ENCODE measurements around the gene SEPTIN8.

SEPTIN8 gene

GRCh38 chr5:132754947-132755346, 22.1 kb downstream of the SEPTIN8 start:
- FAIRE-seq = peak; percentile 47
- DNase-seq (ENCODE audit: insufficient read length, low spot score) = no peak
- no peak for TF ChIP-seq SPI1 (IDR thresholded peaks at IDR 0.05; ENCODE audit: low read depth, low read length)
- TF ChIP-seq POLR2A (IDR thresholded peaks at IDR 0.05; ENCODE audit: low read depth, low read length) = no peak
- TF ChIP-seq TAF1 (IDR thresholded peaks at IDR 0.05; ENCODE audit: low read depth, low read length) = no peak
- TF ChIP-seq PAX5 (IDR thresholded peaks at IDR 0.05; ENCODE audit: insufficient read depth, low read length, severe bottlenecking) = no peak
- TF ChIP-seq POU2F2 (IDR thresholded peaks at IDR 0.05; ENCODE audit: low read depth, low read length) = no peak
- no peak for TF ChIP-seq POLR2AphosphoS5 (IDR thresholded peaks at IDR 0.05; ENCODE audit: low read depth, low read length)

GRCh38 chr5:132754111-132754510, 22.9 kb downstream of the SEPTIN8 start:
- DNase-seq (ENCODE audit: insufficient read length, low spot score) (no peak), FAIRE-seq (no peak)
- no peak for TF ChIP-seq SPI1 (IDR thresholded peaks at IDR 0.05; ENCODE audit: low read depth, low read length)
- no peak for TF ChIP-seq POLR2AphosphoS5 (IDR thresholded peaks at IDR 0.05; ENCODE audit: low read depth, low read length)
- no peak for TF ChIP-seq TAF1 (IDR thresholded peaks at IDR 0.05; ENCODE audit: low read depth, low read length)
- TF ChIP-seq PAX5 (IDR thresholded peaks at IDR 0.05; ENCODE audit: insufficient read depth, low read length, severe bottlenecking) = no peak
- TF ChIP-seq POLR2A (IDR thresholded peaks at IDR 0.05; ENCODE audit: low read depth, low read length) = no peak
- no peak for TF ChIP-seq POU2F2 (IDR thresholded peaks at IDR 0.05; ENCODE audit: low read depth, low read length)

DNA sequence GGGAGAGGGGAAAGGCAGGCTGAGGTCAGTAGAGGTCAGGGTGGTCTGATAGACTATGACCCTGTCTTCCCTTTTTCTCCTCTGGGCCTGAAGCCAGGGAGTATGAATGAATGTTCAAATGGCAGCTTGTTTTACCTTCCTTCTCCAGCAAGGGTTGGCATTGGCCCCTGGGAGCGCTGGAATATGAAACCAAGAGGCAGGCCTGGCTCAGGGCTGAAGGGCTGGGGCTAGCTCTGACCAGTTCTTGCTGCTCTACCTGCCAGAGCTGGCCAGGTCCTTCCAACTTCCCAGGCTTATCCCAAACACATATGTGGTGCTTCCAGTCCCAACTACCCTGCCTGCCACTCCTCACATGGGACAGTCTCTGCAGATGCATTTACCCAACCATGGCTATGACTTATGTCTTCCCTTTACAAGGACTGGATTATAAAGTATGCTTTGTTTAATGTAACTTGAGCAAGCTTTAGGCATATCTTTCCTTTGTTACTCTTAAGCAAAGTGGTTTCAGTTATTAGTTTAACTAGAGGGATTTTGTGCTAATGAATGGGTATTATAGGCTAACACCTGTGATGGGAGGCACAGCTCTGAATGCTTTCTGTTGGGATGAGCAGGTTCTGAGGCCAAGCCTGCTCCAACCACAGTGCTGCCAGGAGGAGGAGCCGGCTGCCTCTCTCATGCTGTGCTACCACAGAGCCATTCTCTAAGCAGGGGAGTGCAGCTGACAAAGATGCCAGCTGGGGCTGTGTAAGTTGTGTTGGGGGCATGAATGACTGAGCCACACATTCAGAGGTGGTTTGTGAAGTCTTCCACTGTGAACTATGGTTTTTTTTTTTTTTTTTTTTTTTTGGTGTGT, 23.7 kb downstream of the SEPTIN8 start:
- DNase-seq (ENCODE audit: insufficient read length, low spot score) (no peak), FAIRE-seq (no peak)
- TF ChIP-seq POLR2AphosphoS5 (IDR thresholded peaks at IDR 0.05; ENCODE audit: low read depth, low read length) (no peak), SPI1 (IDR thresholded peaks at IDR 0.05; ENCODE audit: low read depth, low read length) (no peak), TAF1 (IDR thresholded peaks at IDR 0.05; ENCODE audit: low read depth, low read length) (no peak), POLR2A (IDR thresholded peaks at IDR 0.05; ENCODE audit: low read depth, low read length) (no peak), POU2F2 (IDR thresholded peaks at IDR 0.05; ENCODE audit: low read depth, low read length) (no peak), PAX5 (IDR thresholded peaks at IDR 0.05; ENCODE audit: insufficient read depth, low read length, severe bottlenecking) (no peak)

DNA sequence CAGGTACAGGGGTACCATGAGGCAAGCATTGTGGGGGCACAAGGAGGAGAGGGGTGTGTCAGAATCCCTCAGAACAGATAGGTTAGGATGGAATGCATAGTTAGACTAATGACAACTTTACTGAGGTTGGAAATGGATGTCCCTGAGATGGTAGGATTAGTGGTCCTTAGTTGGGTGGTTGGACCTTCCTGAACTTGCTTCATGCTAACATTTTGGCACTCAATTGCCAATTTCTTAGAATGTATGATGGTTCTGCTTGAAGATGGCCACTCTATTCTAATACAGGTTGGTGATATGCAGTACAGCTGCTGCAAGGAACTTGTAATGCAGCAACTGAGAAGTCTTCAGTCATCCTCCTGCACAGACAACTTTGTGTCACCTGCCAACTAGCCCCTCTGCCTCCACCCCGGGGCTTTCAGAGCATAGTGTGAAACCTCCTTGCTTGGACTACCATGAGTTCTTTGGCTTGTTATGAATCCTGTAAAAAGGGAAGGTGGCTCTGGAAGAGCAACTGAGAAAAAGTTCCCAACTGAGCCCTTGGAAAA, 24.4 kb downstream of the SEPTIN8 start:
- FAIRE-seq (peak; percentile 40), DNase-seq (ENCODE audit: insufficient read length, low spot score) (no peak)
- no peak for TF ChIP-seq PAX5 (IDR thresholded peaks at IDR 0.05; ENCODE audit: insufficient read depth, low read length, severe bottlenecking)
- no peak for TF ChIP-seq TAF1 (IDR thresholded peaks at IDR 0.05; ENCODE audit: low read depth, low read length)
- no peak for TF ChIP-seq POLR2A (IDR thresholded peaks at IDR 0.05; ENCODE audit: low read depth, low read length)
- TF ChIP-seq POU2F2 (IDR thresholded peaks at IDR 0.05; ENCODE audit: low read depth, low read length) = no peak
- no peak for TF ChIP-seq SPI1 (IDR thresholded peaks at IDR 0.05; ENCODE audit: low read depth, low read length)
- no peak for TF ChIP-seq POLR2AphosphoS5 (IDR thresholded peaks at IDR 0.05; ENCODE audit: low read depth, low read length)

GRCh38 chr5:132751971-132752580, 25.0 kb downstream of the SEPTIN8 start:
- DNase-seq (ENCODE audit: insufficient read length, low spot score) = no peak
- TF ChIP-seq SPI1 (IDR thresholded peaks at IDR 0.05; ENCODE audit: low read depth, low read length) = no peak
- no peak for TF ChIP-seq POLR2A (IDR thresholded peaks at IDR 0.05; ENCODE audit: low read depth, low read length)
- no peak for TF ChIP-seq POU2F2 (IDR thresholded peaks at IDR 0.05; ENCODE audit: low read depth, low read length)
- TF ChIP-seq POLR2AphosphoS5 (IDR thresholded peaks at IDR 0.05; ENCODE audit: low read depth, low read length) = no peak
- TF ChIP-seq TAF1 (IDR thresholded peaks at IDR 0.05; ENCODE audit: low read depth, low read length) = no peak
- no peak for TF ChIP-seq PAX5 (IDR thresholded peaks at IDR 0.05; ENCODE audit: insufficient read depth, low read length, severe bottlenecking)
- FAIRE-seq = peak; percentile 60

DNA sequence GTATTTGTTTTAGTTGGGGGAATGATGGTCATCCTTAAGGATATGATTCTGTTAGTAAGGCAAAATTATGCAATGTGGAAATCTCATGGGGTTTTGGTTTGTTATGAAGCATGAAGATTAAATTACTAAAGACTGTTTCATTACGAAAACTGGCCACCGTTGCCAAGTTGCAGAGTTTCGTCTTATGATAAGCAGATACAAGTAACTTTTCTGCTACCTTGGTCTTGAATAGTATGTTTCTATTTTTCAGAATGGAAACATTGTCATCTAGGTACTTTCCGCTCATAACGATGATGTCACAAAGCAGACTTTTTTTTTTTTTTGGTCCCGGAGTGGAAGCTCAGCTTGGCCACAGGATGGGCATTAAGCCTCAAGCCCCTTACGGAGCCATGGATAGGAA, 25.6 kb downstream of the SEPTIN8 start:
- FAIRE-seq (peak; percentile 95), DNase-seq (ENCODE audit: insufficient read length, low spot score) (no peak)
- TF ChIP-seq POU2F2 (IDR thresholded peaks at IDR 0.05; ENCODE audit: low read depth, low read length) (no peak), PAX5 (IDR thresholded peaks at IDR 0.05; ENCODE audit: insufficient read depth, low read length, severe bottlenecking) (no peak), POLR2A (IDR thresholded peaks at IDR 0.05; ENCODE audit: low read depth, low read length) (no peak), SPI1 (IDR thresholded peaks at IDR 0.05; ENCODE audit: low read depth, low read length) (no peak), POLR2AphosphoS5 (IDR thresholded peaks at IDR 0.05; ENCODE audit: low read depth, low read length) (no peak), TAF1 (IDR thresholded peaks at IDR 0.05; ENCODE audit: low read depth, low read length) (no peak)

GRCh38 chr5:132750471-132751230, 26.4 kb downstream of the SEPTIN8 start:
- TF ChIP-seq POLR2A (IDR thresholded peaks at IDR 0.05; ENCODE audit: low read depth, low read length) (no peak), SPI1 (IDR thresholded peaks at IDR 0.05; ENCODE audit: low read depth, low read length) (no peak), PAX5 (IDR thresholded peaks at IDR 0.05; ENCODE audit: insufficient read depth, low read length, severe bottlenecking) (no peak), TAF1 (IDR thresholded peaks at IDR 0.05; ENCODE audit: low read depth, low read length) (no peak), POU2F2 (IDR thresholded peaks at IDR 0.05; ENCODE audit: low read depth, low read length) (no peak), POLR2AphosphoS5 (IDR thresholded peaks at IDR 0.05; ENCODE audit: low read depth, low read length) (no peak)
- DNase-seq (ENCODE audit: insufficient read length, low spot score) (no peak), FAIRE-seq (peak; percentile 77)

DNA sequence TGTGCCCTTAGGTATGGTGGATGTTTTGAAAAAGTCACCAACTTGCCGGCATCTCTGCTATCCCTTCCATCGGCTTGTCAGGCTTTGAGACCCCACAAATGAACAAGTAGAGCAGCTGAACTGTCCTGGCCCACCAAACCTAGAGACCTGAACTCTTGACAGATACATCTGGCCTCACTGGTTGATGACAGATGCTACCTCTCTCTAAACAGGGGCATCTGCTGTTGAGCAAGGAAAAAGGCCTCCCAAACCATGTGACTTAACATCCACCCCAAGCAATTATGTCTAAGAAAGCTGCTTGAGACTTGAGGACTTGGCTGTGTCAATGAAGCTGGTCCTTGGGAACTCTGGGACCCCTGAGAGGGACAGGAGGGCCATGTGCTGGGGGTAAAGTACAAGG, 27.5 kb downstream of the SEPTIN8 start:
- no peak for TF ChIP-seq POU2F2 (IDR thresholded peaks at IDR 0.05; ENCODE audit: low read depth, low read length)
- TF ChIP-seq SPI1 (IDR thresholded peaks at IDR 0.05; ENCODE audit: low read depth, low read length) = no peak
- TF ChIP-seq POLR2A (IDR thresholded peaks at IDR 0.05; ENCODE audit: low read depth, low read length) = no peak
- TF ChIP-seq TAF1 (IDR thresholded peaks at IDR 0.05; ENCODE audit: low read depth, low read length) = no peak
- TF ChIP-seq PAX5 (IDR thresholded peaks at IDR 0.05; ENCODE audit: insufficient read depth, low read length, severe bottlenecking) = no peak
- TF ChIP-seq POLR2AphosphoS5 (IDR thresholded peaks at IDR 0.05; ENCODE audit: low read depth, low read length) = no peak
- FAIRE-seq = peak; percentile 40
- no peak for DNase-seq (ENCODE audit: insufficient read length, low spot score)
